K562 (cell line): ENCODE measurements around the gene CTDSPL. TPM values are rescaled to one million over a fixed set of nuclear protein-coding genes. Genes with fewer than 3 reads are reported as not detected.

ENCODE experiments used
- BCOR ChIP-seq: fragments of 450-650 bp; IDR thresholded peaks from 2 replicates; pipeline ENCODE4 v1.6.1; 2016
- CREB1 ChIP-seq, 2 experiments: sonication (generic) in 1 of 2; formaldehyde crosslinking in 1 of 2; IDR thresholded peaks; 2 replicates each; pipeline versions ENCODE4 v1.6.1 to v1.8.0; 2012 to 2022; ENCODE audit warnings: inconsistent platforms in 1 of 2, mild to moderate bottlenecking in 1 of 2, missing genetic modification reagents in 1 of 2, moderate library complexity in 1 of 2
- ELF1 ChIP-seq: fragments of 200-800 bp; sonication (Bioruptor generic); IDR thresholded peaks from 2 replicates; pipeline ENCODE4 v1.6.1; 2016; ENCODE audit warnings: missing genetic modification characterization, missing compliant biosample characterization
- ELK3 ChIP-seq: fragments of 450-650 bp; formaldehyde crosslinking; IDR thresholded peaks from 2 replicates; pipeline ENCODE4 v1.4.0; 2020; ENCODE audit warnings: mild to moderate bottlenecking
- ESRRB ChIP-seq: fragments of 250-450 bp; sonication (Bioruptor Pico); IDR thresholded peaks from 2 replicates; pipeline ENCODE4 v1.5.0; 2020; ENCODE audit warnings: mild to moderate bottlenecking, moderate library complexity, borderline replicate concordance
- HMGN3 ChIP-seq: IDR thresholded peaks from 2 replicates; pipeline ENCODE4 v1.6.1; 2011; ENCODE audit warnings: borderline replicate concordance, low read depth, mild to moderate bottlenecking, mixed read lengths, low read length; ENCODE audit not compliant: insufficient read length; ENCODE audit errors: extremely low read depth
- MAX ChIP-seq: sonication (generic); formaldehyde crosslinking; IDR thresholded peaks from 2 replicates; pipeline ENCODE4 v1.9.0; 2022; ENCODE audit warnings: mild to moderate bottlenecking, missing genetic modification reagents
- NCOA1 ChIP-seq: fragments of 450-650 bp; IDR thresholded peaks from 2 replicates; pipeline ENCODE4 v1.6.1; 2016; ENCODE audit warnings: low read depth
- RBM25 ChIP-seq: fragments of 200-400 bp; formaldehyde crosslinking; IDR thresholded peaks from 2 replicates; pipeline ENCODE4 v1.6.1; 2018; ENCODE audit warnings: low read length, low read depth, moderate library complexity; ENCODE audit not compliant: severe bottlenecking
- SMARCB1 ChIP-seq: IDR thresholded peaks from 2 replicates; pipeline ENCODE4 v1.6.1; 2011; ENCODE audit warnings: improper control_type of control experiment, low read depth; ENCODE audit not compliant: insufficient read length
- SOX6 ChIP-seq: fragments of 450-650 bp; IDR thresholded peaks from 2 replicates; pipeline ENCODE4 v1.6.1; 2014; ENCODE audit warnings: mild to moderate bottlenecking
- SRSF7 ChIP-seq: fragments of 200-400 bp; formaldehyde crosslinking; optimal IDR thresholded peaks from 2 replicates; pipeline ENCODE3; 2017; ENCODE audit warnings: mild to moderate bottlenecking, low read depth, low read length
- TAF15 ChIP-seq: fragments of 200-400 bp; formaldehyde crosslinking; IDR thresholded peaks from 2 replicates; pipeline ENCODE4 v1.6.1; 2017; ENCODE audit warnings: mild to moderate bottlenecking, low read depth, low read length, moderate library complexity
- USF1 ChIP-seq: sonication (generic); formaldehyde crosslinking; IDR thresholded peaks from 2 replicates; pipeline ENCODE4 v1.9.0; 2022; ENCODE audit warnings: mild to moderate bottlenecking, missing genetic modification reagents
- ZFP1 ChIP-seq: fragments of 450-650 bp; formaldehyde crosslinking; IDR thresholded peaks from 2 replicates; pipeline ENCODE4 v1.4.0; 2020; ENCODE audit warnings: mild to moderate bottlenecking, mixed read lengths
- ZNF134 ChIP-seq: fragments of 250-450 bp; sonication (Bioruptor Pico); conservative IDR thresholded peaks from 2 replicates; pipeline ENCODE4 v1.4.0; 2020
- ZNF224 ChIP-seq: sonication (generic); formaldehyde crosslinking; IDR thresholded peaks from 2 replicates; pipeline ENCODE4 v1.8.0; 2022; ENCODE audit warnings: mild to moderate bottlenecking, missing genetic modification reagents
- ZNF589 ChIP-seq: fragments of 200-800 bp; sonication (Bioruptor generic); IDR thresholded peaks from 2 replicates; pipeline ENCODE4 v1.6.1; 2016; ENCODE audit warnings: low read depth, missing genetic modification characterization, missing compliant biosample characterization
- ZNF695 ChIP-seq: fragments of 450-650 bp; formaldehyde crosslinking; IDR thresholded peaks from 2 replicates; pipeline ENCODE4 v1.4.0; 2020; ENCODE audit warnings: mild to moderate bottlenecking, moderate library complexity
- polyA plus RNA-seq, 8 experiments: library from polyadenylated mRNA; depleted of rRNA in 4 of 8; stranded (reverse) in 5 of 8; unstranded in 3 of 8; fragments of >200 nt; fragmentation: Nextera tagmentation in 2 of 8; fragmentation: Illumina TruSeq in 1 of 8; extraction: Ambion mirVana in 2 of 8; extraction: Trizol in 1 of 8; gene quantifications; 2 replicates each; pipeline versions ENCODE4 v1.2.1 to v1.2.3, GENCODE V29; 2011 to 2014; ENCODE audit warnings: inconsistent platforms in 1 of 8, missing spikeins in 1 of 8
- total RNA-seq, 7 experiments: library from RNA; depleted of rRNA in 6 of 7; stranded (reverse); fragments of >200 nt in 6 of 7; fragmentation: Illumina TruSeq in 2 of 7; extraction: Trizol in 2 of 7; gene quantifications; 2 replicates each; pipeline versions ENCODE4 v1.2.1 to v1.2.3, GENCODE V29; 2011 to 2021; ENCODE audit warnings: low replicate concordance in 1 of 7
- TF ChIP-seq, protein P1 (sequence below), 2 experiments: fragments of 250-450 bp in 1 of 2; fragments of 450-650 bp in 1 of 2; sonication (Bioruptor Pico) in 1 of 2; IDR thresholded peaks; 2 replicates each; pipeline versions ENCODE4 v1.6.1 to v1.8.0; 2016 to 2021; ENCODE audit warnings: mild to moderate bottlenecking in 2 of 2, moderate library complexity in 2 of 2, missing compliant biosample characterization in 1 of 2, missing genetic modification characterization in 1 of 2
- TF ChIP-seq, protein P2 (sequence below), 3 experiments: IDR thresholded peaks in 2 of 3; conservative IDR thresholded peaks in 1 of 3; 2 replicates each; pipeline ENCODE4 v1.5.1; 2011 to 2012; ENCODE audit warnings: low read length in 3 of 3, mild to moderate bottlenecking in 3 of 3, control low read depth in 2 of 3, improper control_type of control experiment in 1 of 3, inconsistent platforms in 1 of 3, low read depth in 1 of 3, mixed read lengths in 1 of 3, moderate library complexity in 1 of 3; ENCODE audit not compliant: insufficient read depth in 2 of 3

CTDSPL gene
- total and polyA plus RNA-seq, 9 of the 15 experiments (the other 6 are each of a cell fraction or from before 2014, with no cell fraction given) = 5.1 to 19.3 (median 11.3) TPM

DNA sequence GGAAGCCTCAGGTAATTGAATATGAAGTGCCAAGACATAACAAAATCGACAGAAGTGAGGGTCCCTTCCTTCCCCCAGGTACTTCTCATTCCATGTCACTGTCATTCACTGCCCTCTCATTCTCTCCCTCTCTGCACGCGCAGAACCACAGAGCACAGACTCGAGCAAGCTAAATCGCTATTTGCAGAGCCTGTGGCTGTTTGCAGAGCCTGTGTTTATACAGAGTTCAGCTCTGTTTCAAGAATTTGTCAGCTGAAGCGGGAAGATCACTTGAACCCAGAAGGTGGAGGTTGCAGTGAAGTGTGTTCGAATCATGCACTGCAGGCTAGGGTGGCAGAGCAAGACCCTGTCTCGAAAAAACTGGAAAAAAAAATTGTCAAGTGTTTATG, 131.4 kb downstream of the CTDSPL start (continued):
- TF ChIP-seq, protein P1, sequence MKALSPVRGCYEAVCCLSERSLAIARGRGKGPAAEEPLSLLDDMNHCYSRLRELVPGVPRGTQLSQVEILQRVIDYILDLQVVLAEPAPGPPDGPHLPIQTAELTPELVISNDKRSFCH (CRISPR knock-in tag; IDR thresholded peaks at IDR 0.05) = no peak
- TF ChIP-seq, protein P1 (tag; IDR thresholded peaks at IDR 0.05) = no peak
- TF ChIP-seq, protein P2, sequence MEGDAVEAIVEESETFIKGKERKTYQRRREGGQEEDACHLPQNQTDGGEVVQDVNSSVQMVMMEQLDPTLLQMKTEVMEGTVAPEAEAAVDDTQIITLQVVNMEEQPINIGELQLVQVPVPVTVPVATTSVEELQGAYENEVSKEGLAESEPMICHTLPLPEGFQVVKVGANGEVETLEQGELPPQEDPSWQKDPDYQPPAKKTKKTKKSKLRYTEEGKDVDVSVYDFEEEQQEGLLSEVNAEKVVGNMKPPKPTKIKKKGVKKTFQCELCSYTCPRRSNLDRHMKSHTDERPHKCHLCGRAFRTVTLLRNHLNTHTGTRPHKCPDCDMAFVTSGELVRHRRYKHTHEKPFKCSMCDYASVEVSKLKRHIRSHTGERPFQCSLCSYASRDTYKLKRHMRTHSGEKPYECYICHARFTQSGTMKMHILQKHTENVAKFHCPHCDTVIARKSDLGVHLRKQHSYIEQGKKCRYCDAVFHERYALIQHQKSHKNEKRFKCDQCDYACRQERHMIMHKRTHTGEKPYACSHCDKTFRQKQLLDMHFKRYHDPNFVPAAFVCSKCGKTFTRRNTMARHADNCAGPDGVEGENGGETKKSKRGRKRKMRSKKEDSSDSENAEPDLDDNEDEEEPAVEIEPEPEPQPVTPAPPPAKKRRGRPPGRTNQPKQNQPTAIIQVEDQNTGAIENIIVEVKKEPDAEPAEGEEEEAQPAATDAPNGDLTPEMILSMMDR (IDR thresholded peaks at IDR 0.05 in 2 of 3, conservative IDR thresholded peaks at IDR 0.05 in 1 of 3; ENCODE audit: insufficient read depth in 2 of 3, low read depth in 1 of 3, low read length in 3 of 3) = no peak
- TF ChIP-seq ELF1 (tag) (no peak), ESRRB (no peak), ZNF695 (CRISPR knock-in tag) (no peak), NCOA1 (no peak), HMGN3 (no peak), ZNF134 (CRISPR knock-in tag) (no peak), TAF15 (no peak), ELK3 (no peak), SMARCB1 (peak; percentile 4), SRSF7 (no peak), RBM25 (no peak), ZFP1 (CRISPR knock-in tag) (no peak), USF1 (0 out of 2 replicates have a peak, but pooled peaks have one; percentile 27), ZNF224 (CRISPR knock-in tag) (no peak), BCOR (0 out of 2 replicates have a peak, but pooled peaks have one; percentile 14), ZNF589 (no peak), SOX6 (no peak), CREB1 (IDR thresholded peaks at IDR 0.05) (no peak), CREB1 (CRISPR knock-in tag; IDR thresholded peaks at IDR 0.05) (no peak), MAX (CRISPR knock-in tag) (peak; percentile 37; the same call in 1 of the 2 replicates)
